HG03103 (cell line): ENCODE data around the gene MAIP1.

Source experiments
- ATAC-seq: cut with Tn5 transposase; IDR thresholded peaks from one replicate; pipeline ENCODE4 v1.9.1; 2021; ENCODE audit warnings: low read depth; ENCODE audit not compliant: unreplicated experiment

Gene MAIP1

GRCh38 chr2:199946196-199946595, 9.2 kb upstream of the MAIP1 start:
- ATAC-seq, result no peak

- ATAC-seq, result no peak
Observed at GRCh38 chr2:199946836-199947235, 8.5 kb upstream of the MAIP1 start.

DNA sequence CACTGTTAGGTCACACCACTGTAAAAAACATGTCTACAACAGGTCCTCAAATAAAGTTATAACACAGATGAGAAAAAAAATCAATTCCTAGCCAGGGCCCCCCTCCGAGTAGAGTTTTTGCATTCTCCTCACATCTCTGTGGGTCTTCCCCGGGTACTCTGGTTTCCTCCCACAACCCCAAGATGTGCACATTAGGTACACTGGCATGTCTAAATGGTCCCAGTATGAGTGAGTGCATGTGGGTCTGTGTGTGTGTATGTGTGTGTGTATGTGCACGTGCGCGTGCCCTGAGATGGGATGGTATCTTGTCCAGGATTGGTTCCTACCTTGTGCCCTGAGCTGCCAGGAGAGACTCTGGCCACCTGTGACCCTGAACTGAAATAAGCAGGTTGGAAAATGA, 5.0 kb upstream of the MAIP1 start:
- no peak for ATAC-seq

- ATAC-seq, result no peak
Observed at GRCh38 chr2:199951023-199951422, 4.4 kb upstream of the MAIP1 start.

GRCh38 chr2:199955007-199955338, 409 bp upstream of the MAIP1 start:
- peak; percentile 38 for ATAC-seq

DNA sequence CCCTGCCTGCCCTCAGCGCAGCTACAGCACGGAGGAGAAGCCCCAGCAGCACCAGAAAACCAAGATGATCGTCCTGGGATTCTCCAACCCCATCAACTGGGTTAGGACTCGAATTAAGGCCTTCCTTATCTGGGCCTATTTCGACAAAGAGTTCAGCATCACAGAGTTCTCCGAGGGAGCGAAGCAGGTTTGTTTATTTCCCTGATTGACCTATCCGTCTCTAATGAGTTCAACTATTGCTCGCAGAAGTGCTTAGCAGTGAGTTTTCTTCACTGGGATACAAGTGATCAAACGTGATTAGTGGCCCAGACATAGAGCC, 639 bp downstream of the MAIP1 start:
- ATAC-seq, result no peak

DNA sequence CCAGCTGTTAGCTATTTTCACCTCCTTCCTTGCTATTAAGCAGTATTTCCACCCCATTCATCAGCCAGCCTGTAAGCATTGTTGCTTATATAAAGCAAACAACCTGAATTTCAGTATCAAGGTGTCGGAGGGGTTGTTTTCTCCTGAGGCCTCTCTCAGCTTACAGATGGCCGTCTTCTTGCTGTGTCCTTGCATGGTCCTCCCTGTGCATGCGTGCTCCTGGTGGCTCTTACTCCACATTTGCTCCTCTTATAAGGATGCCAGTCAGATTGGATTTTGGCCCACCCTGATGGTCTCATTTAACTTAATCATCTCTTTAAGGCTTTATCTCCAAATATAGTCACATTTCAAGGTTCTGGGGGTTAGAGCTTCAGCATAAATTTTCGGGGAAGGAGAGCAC, 2.6 kb downstream of the MAIP1 start:
- ATAC-seq, result no peak

DNA sequence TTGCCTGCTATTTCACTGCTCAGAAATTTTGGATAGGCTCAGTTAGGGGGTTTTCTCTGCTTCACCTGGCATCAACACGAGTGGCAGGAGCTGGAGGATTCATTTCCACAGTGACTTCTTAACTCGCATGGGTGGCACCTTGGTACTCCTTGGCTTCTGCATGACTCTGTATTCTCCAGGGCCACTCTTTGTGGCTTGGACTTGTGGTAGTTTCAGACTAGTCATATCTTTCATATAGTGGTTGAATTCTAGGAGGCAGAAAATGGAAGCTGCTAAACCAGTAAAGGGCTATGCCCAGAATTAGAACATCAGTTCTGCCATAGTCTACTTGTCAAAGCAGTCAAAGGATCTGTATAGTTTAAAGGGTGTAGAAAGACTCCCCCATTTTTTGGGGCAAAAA, 6.8 kb downstream of the MAIP1 start:
- no peak for ATAC-seq

- ATAC-seq, result no peak
Observed at GRCh38 chr2:199966405-199966804, 11.0 kb downstream of the MAIP1 start.

GRCh38 chr2:199966976-199967375, 11.6 kb downstream of the MAIP1 start:
- no peak for ATAC-seq

DNA sequence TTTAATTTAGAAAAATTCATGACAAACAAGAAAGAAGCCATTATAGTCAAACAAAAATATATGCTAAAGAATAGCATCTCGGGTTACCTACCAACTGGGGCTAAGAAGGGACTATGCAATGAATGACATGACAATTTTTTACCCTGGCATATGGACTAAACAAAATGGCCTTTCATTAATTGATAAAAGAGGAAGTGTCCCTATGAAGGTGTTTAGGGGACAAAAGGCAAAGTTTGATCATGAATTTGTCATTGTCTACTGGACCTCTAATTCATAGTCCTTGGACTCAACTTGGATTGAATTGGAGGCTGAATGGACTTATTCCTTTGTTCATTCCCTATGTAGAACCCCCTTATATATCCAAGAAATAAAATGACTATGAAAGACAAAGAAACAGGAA, 12.7 kb downstream of the MAIP1 start:
- no peak for ATAC-seq

DNA sequence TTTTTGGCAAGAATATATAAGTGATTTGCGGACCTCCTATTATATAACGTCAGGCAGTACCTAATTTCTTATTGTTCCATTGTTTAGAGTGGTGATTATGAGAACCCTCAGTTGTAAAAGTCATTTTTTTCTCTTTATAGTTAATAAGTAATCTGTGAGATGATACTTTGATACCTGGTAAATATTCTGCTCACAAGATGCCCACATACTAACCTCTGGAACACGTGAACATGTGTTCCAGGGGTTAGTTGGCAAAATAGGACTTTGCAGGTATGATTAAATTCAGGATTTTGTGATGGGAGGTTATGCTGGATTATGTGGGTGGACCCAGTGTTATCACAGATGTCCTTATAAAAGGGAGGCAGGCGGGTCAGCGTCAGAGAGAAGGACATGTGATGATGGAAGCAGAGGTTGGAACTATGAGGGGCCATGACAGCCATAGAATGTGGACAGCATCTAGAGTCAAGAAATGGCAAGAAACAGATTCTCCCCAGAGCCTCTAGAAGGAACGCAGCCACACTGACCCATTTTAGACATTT, 16.8 kb downstream of the MAIP1 start:
- ATAC-seq, result no peak

DNA sequence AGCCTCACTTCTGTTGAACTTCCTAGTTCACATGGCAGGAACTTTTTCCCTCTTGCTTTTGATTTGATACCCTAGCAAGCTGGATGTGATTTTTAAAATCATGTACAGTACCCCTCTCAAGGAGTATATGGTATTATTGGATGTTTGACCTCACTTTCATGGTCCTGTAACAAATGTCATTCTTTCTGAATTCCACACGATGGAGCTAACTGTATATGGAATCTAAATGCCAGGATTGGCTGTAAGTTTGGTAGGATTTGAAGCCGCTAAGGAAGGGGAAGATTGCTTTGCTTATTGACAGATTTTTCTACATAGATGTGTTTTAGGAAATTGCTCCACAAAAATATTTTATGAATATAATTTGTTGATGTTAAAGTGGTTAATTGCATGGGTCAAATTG, 18.3 kb downstream of the MAIP1 start:
- ATAC-seq, result no peak

DNA sequence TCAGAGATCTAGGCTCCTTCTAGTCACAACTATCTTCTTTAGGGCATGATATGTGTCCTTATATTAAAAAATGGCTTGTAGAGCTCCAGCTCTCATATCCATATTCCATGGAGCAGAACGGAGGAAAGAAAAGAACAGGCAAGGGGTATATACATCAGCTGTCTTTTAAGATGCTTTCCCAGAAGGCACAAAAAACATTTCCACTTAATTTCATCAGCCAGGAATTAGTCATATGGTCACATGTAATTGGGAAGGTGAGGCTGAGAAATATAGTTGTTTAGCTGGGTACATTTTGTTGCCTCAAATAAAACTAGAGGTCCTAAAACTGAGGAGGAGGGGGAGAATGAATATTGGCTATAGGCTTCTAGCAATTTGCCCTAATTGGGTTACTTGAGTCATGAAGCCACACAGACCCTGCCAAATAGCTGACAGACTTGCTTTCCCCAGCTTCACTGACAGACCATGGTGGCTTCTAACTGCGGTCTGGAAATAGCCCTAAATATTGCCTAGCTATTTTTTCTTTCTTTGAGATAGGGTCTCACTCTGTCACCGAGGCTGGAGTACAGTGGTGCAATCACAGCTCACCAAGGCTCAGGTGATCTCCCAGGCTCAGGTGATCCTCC, 20.0 kb downstream of the MAIP1 start:
- no peak for ATAC-seq

DNA sequence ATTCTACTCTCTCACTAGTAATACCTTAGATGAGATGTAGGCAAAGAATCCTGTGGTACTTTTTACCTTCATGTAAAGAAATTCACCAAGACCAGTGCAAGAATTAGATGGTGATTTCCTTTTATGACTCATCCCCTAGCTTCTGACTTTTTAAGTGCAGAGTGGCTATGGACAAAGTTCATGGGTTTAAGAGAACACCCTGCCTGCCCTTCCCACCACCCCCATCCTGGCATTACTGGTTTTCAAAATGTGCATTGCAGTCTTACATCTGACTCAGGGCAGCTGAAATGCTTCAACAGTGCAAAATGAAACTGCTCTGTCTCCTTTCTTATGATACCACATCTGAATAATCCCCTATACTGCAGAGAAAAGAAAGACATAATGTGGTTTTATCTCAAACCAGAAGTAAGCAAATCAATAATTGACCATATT, 22.6 kb downstream of the MAIP1 start:
- ATAC-seq, result peak; percentile 47

DNA sequence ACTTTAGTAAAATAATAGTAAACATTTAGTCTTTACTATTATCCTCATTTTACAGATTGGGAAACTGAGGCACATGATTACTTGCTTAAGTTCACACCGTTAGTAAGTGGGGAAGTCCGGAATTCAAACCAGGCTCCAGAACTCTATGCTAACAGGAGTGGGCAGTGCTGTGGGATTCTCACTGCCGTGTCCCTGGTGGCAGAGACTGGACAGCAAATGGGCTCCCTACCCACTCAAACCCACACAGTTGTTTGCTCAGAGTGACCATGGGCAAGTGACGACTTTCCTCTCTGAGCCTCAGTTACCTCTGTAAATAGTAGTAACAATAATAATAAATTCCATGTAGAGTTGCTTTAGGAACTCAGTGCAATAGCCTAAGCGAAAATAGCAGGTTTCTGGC, 24.0 kb downstream of the MAIP1 start:
- no peak for ATAC-seq

GRCh38 chr2:199979832-199980628, 24.6 kb downstream of the MAIP1 start:
- no peak for ATAC-seq

- ATAC-seq, result no peak
Observed at GRCh38 chr2:199982126-199982843, 26.9 kb downstream of the MAIP1 start.

DNA sequence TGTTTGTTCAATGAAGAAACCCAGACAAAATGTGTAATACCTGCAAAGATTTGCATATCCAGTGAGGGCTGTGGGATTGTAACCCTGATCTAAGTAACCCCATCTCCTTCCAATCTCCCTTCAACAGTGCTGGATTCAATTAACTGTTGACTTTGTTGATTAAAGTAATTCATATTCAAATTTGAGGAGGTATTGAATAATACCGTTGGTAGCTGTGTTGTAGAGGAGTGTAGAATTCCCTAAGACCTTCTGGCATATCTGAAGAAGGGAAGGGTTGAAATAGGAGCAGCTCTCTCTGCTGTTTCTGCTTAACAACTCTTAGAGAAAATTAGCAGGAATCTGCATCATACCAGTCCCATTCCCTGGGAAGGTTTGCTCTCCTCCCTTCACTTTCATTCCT, 28.2 kb downstream of the MAIP1 start:
- no peak for ATAC-seq

- no peak for ATAC-seq
Observed at GRCh38 chr2:199984159-199984558, 28.8 kb downstream of the MAIP1 start.

DNA sequence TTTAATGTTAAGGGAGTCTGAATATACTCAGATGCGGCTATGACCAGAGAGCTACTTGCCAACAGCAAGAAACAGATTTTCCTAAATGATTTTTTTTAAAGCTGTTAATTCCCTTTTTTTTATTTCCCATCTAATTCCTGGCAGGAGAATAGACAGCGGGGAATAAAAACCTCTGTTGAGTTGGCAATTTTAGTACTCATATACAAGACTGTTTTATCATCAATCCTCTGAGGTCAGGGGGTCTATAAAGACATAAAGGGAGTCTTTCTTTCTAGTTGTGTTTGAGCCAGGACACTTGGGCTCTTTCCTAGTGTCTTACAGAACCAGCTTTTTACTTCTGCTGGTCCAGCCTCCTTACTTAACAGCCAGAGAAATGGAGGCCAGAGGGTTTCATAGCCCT, 29.4 kb downstream of the MAIP1 start:
- no peak for ATAC-seq
